GM12801 (cell line): Measurements from ENCODE around the gene BBX.

ENCODE experiments used
- CTCF ChIP-seq: IDR thresholded peaks from one replicate; pipeline ENCODE4 v1.5.1; 2011; ENCODE audit warnings: control low read depth; ENCODE audit not compliant: insufficient read length; ENCODE audit errors: extremely low read depth

Gene BBX

DNA sequence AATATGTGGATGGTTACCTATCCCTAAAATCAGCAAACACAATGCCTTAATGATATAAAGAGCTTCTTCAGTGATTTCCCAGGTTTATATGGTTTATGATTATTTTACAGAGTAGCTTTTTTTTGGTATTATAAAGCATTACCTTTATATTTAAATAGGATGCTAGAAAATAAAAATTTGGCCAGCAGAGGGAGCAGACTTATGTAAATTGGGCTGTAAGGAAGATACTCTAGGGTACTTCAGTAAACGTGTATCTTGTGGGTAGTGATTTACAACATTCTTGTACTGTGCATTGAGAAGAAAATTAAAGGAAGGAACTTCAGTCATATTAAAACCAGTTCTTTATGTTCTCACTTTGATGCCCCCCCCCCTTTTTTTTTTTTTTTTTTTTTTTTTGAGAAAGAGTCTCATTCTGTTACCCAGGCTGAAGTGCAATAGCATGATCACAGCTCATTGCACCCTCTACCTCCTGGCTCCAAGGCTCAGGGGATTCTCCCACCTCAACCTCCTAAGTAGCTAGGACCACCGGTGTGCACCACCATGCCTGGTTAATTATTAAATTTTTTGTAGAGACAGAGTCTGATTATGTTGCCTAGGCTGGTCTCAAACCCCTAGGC is 167.9 kb downstream of the BBX start:
- TF ChIP-seq CTCF, result no peak

DNA sequence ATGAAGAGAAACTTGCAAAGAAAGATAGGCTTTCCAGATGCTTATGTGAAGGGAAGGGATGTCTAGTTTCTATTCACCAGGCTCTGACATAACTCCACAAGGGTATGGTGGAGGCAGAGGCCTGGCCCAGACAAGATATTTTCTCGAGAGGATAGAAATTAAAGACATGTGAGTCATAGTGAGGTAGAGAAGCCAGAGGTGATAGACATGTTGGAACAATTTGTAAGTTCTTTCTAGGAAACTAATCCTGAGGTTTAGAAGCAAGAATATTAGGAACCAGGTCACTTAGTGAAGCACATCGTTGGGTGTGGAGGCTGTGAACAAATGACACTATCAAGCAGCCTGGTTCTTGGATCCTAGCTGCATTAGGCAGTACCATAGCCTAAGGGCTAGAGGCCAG is 176.9 kb downstream of the BBX start:
- TF ChIP-seq CTCF, result no peak

- no peak for TF ChIP-seq CTCF
Measured at GRCh38 chr3:107701299-107701698, 178.5 kb downstream of the BBX start.

DNA sequence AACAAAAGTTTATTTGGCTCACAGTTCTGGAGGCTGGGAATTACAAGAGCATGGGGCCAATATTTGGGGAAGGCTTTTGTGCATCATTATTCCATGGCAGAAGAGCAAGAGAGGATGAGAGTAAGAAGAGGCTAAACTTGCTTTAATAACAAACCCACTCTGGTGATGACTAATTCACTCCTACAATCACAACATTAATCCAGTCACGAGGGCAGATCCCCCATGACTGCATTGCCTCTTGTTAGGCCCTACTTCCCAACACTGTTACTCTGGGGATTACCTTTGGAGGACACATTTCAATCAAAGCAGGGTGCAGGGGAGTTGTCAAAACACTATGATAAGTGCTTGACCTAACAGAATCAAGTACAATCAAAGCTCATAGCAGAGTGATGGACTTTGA is 181.7 kb downstream of the BBX start:
- no peak for TF ChIP-seq CTCF

- no peak for TF ChIP-seq CTCF
Measured at GRCh38 chr3:107705046-107705445, 182.3 kb downstream of the BBX start.

DNA sequence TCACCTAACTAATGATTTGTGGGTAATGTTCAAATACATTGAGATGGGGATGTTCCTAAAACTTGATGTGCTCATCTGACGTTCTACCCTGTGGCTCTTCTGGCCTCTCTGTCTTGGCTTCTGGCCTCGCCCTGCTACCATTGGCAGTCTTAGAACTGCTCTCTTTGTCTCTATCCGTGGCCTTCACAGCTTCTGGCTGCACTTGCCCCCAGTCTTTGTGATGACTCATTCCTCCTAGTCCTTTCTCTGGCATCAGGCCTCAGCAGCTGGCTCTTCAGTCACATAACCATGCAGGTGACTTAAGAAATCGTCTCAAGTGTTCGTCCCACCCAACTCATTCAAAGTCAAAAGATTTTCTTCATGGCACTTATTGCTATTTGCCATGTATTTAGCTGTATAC is 188.1 kb downstream of the BBX start:
- TF ChIP-seq CTCF, result no peak

DNA sequence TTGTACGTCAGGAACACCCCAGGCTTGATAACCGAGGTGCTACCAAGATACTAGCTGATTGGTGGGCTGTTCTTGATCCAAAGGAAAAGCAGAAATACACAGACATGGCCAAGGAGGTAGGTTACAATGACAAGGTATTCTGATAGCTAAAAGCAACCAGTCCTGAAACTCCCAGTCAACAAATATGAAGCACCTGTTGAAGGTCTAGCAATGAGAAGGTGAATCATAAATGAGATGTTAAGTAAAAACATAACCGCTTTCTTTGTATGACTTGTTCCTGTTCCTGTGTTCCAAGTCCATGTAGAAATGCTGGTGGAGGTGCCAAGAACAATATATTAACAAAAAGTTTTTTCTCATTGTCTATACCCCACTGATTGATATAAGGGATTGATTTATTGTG is 194.0 kb downstream of the BBX start:
- no peak for TF ChIP-seq CTCF
